Epithelial cell of proximal tubule (primary cell): Measurements from ENCODE around the gene KCNF1. TPM values are rescaled to one million over a fixed set of nuclear protein-coding genes. Genes with fewer than 3 reads are reported as not detected.

Experiments
- DNase-seq: peaks from one replicate; pipeline ENCODE4 v3.0.0-alpha.2; 2011; ENCODE audit warnings: low read depth
- H3K4me3 ChIP-seq: 2 replicates; pipeline ENCODE4 v1.5.1; 2011; ENCODE audit warnings: low read depth, mild to moderate bottlenecking, low read length
- total RNA-seq: library from RNA; depleted of rRNA; stranded (reverse); fragments of >200 nt; gene quantifications from 2 replicates; pipeline ENCODE4 v1.2.3, GENCODE V29; 2015
- TF ChIP-seq, protein P1 (sequence below): conservative IDR thresholded peaks from 2 replicates; pipeline ENCODE4 v1.5.1; 2012; ENCODE audit warnings: low read depth, mild to moderate bottlenecking, low read length

The KCNF1 gene
- total RNA-seq, 1 donor from 2014 or later = 1.3 TPM

DNA sequence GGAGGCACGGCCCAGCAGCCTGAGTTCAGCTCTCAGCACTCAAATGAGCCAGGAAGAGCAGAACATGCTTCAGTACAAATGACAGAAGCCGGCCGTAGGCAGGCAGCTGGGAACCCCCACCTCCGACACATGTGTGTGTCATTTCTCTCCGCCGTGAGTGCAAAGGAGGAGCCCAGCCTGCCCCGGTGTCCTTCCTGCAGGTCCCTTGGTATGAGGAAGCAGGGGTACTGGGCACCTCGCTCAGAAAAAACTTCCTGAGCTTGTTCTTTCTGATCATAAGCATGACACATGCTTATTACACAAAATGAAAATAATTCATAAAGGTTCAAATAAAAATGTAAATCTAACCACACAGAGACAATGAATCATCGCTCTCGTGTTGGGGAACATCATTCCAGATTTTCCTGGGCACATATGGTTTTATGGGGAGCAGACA is 35.3 kb downstream of the KCNF1 start:
- TF ChIP-seq, protein P1, sequence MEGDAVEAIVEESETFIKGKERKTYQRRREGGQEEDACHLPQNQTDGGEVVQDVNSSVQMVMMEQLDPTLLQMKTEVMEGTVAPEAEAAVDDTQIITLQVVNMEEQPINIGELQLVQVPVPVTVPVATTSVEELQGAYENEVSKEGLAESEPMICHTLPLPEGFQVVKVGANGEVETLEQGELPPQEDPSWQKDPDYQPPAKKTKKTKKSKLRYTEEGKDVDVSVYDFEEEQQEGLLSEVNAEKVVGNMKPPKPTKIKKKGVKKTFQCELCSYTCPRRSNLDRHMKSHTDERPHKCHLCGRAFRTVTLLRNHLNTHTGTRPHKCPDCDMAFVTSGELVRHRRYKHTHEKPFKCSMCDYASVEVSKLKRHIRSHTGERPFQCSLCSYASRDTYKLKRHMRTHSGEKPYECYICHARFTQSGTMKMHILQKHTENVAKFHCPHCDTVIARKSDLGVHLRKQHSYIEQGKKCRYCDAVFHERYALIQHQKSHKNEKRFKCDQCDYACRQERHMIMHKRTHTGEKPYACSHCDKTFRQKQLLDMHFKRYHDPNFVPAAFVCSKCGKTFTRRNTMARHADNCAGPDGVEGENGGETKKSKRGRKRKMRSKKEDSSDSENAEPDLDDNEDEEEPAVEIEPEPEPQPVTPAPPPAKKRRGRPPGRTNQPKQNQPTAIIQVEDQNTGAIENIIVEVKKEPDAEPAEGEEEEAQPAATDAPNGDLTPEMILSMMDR = no peak
- no peak overlapping the region for H3K4me3 ChIP-seq
- no peak for DNase-seq

DNA sequence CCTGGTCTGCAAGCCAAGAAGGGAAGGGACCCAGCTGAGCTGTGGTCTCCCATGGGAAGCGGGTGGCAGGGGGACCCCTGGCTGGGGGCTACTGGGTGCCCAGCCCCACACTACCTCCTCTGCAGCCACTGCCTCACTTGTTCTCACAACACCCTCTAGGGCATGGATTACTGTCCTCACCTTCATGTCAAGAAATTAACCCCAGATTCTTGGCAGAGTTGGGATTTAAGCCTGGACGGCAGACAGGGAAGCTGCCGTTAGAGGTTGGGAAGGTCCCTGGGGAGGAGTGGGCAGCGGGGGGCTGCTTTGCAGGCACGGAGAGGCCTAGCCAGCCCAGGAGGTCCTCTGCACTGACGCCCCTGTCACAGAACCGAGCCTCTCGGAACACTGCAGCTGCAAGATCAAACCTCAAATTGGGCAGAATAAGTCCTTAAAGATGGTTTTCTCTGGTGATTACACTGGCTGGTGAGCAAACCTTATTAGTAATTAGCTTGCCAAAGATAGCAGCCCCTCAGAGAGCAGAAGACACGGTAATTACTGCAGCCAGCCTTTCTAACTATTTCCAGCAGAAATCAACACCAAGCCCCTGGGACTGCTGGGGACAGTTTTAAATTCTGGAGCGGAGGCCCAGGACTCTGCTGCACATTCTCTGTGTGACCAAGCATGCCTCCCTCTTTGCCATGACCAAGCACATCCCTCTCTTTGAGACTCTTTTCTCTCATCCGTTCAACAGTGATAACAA is 35.9 kb downstream of the KCNF1 start:
- DNase-seq = no peak
- no peak overlapping the region for H3K4me3 ChIP-seq
- TF ChIP-seq, protein P1 = no peak

DNA sequence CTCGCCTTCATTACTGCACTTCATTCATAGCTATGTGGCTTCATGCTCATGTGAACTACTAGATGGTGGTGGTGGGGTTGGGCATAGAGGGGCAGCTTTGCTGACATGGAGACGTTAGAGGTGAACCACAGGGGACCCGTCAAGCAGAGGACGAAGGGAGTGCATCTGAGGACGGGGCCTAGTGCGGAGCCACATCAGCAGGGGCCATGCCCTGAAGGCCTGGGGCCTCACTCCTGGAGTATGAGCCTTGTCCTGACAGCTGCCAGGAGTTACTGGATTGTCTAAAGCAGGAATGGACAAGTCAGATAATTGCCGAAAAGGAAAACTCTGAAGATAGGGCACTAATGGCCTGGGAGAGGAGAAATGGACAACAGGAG is 36.4 kb downstream of the KCNF1 start:
- no peak overlapping the region for H3K4me3 ChIP-seq
- no peak for DNase-seq
- TF ChIP-seq, protein P1 = no peak

DNA sequence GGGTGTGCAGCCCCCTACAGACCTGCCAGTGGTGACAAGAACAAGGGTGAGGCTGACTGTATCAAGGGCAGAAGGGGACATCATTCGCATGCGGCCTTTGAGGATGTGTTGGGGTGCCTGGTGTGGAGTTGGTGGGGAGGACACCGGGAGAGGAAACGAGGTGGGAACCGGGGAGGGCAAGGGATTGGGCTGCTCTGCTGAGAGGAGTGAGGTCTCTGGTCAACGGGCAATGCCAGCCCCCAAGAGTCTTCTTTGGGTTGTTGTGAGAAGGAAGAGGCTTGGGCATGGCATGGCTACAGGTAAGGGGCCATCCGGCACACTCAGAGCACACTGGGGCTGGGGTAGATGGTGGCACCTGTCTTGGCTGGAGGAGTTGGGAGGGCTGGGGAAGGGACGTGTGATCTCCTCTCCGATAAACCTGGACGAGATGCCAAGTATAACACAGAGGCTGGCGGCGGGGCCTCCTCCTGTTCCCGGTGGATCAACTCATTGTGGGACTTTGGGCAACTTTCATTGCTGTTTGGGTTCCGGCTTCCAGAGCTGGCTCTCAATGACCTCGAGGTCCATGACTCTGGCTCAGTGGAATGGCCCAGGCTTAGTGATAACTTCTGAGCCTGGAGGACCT is 37.0 kb downstream of the KCNF1 start:
- no peak for DNase-seq
- TF ChIP-seq, protein P1 = no peak
- H3K4me3 ChIP-seq = no peak overlapping the region

DNA sequence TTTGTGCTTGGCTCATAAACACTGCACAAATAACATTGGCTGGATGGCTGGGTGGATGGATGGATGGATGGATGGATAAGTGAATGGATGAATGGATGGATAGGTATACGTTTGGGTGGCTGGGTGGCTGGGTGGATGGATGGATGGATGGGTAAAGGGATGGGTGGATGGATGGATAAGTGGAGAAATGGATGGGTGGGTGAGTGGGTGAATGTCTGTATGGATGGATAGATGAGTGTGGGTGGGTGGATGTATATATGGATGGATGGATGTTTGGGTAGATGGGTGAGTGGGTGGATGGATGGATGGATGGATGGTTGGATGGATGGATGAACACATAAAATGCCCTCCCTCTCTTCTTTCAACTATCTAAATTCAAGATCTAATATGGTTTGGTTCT is 38.1 kb downstream of the KCNF1 start:
- DNase-seq = no peak
- TF ChIP-seq, protein P1 = no peak
- H3K4me3 ChIP-seq = no peak overlapping the region

DNA sequence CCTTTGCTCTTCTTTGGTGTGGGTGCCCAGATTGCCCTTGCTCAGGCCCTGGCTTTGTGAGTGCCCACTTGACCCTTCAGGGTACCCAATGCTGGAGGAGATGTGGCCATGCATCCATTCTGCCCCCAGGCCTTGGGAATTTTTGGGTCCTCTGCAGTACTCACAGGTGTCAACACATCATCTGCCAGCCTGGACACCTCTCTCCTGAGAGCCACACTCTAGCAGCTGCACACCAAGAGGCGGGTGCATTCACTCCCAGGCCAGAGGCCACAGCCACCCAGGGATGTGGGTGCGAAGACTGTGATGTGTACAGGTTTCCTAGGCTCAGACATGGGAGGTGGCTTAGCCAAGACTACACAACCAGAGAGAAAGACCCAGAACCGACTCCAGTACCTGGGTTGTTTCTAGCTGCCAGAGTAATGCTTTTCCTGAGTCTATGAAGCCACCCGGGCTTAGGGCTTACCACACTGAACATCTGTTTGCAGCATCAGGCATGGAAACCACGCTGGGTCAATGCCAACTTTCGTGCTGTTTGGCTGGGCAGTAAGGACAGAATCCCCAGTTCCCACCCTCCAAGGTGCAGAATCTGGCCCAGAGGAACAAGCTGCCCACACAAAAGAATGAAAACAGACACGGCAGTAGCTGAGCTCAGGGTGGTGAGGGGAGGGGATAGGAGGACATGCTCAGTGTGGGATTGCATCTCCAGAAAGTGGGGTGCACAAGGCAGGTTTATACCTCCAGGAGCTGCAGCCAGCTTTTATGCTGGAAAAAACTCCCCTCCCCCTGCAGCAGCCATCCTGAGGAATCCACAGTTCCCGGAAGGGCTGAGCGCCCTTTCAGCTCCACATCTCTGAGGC is 40.1 kb downstream of the KCNF1 start:
- DNase-seq = no peak
- no peak overlapping the region for H3K4me3 ChIP-seq
- TF ChIP-seq, protein P1 = no peak
